CD14-positive monocyte (primary cell): ENCODE measurements around the gene RING1. TPM values are rescaled to one million over a fixed set of nuclear protein-coding genes. Genes with fewer than 3 reads are reported as not detected.

Source experiments
- DNase-seq, 3 donors: peaks; one replicate each; pipeline ENCODE4 v3.0.0-alpha.2; 2011 to 2022
- H2AFZ ChIP-seq: 2 replicates; pipeline ENCODE4 v1.6.0; 2012; ENCODE audit warnings: mild to moderate bottlenecking, low read depth, low read length, inconsistent platforms; ENCODE audit not compliant: insufficient read depth, poor library complexity, severe bottlenecking
- H3K27ac ChIP-seq, 2 donors: 1 replicate in 1 of 2; 2 replicates in 1 of 2; pipeline ENCODE4 v1.5.1; 2012 to 2013; ENCODE audit warnings: low read length in 2 of 2, control low read depth in 1 of 2, inconsistent platforms in 1 of 2, low read depth in 1 of 2, mild to moderate bottlenecking in 1 of 2
- H3K27me3 ChIP-seq, 2 donors: one replicate each; pipeline versions ENCODE4 v1.6.0 to v1.6.1; 2011 to 2013; ENCODE audit warnings: low read length in 2 of 2; ENCODE audit not compliant: control insufficient read depth in 2 of 2, insufficient read depth in 2 of 2
- H3K36me3 ChIP-seq, 2 donors: replicated peaks in 1 of 2; 1 replicate in 1 of 2; 2 replicates in 1 of 2; pipeline versions ENCODE4 v1.5.1 to v1.6.1; 2012 to 2013; ENCODE audit warnings: low read length in 2 of 2, control low read depth in 1 of 2, inconsistent platforms in 1 of 2, mild to moderate bottlenecking in 1 of 2; ENCODE audit not compliant: insufficient read depth in 2 of 2, control insufficient read depth in 1 of 2
- H3K4me1 ChIP-seq, 2 donors: 1 replicate in 1 of 2; 2 replicates in 1 of 2; pipeline versions ENCODE4 v1.5.1 to v1.6.1; 2012 to 2013; ENCODE audit warnings: low read length in 2 of 2, control low read depth in 1 of 2, inconsistent platforms in 1 of 2, mild to moderate bottlenecking in 1 of 2, moderate library complexity in 1 of 2; ENCODE audit not compliant: insufficient read depth in 2 of 2, control insufficient read depth in 1 of 2
- H3K4me2 ChIP-seq: replicated peaks from 2 replicates; pipeline ENCODE3; 2012; ENCODE audit warnings: low read length, moderate library complexity, mild to moderate bottlenecking; ENCODE audit not compliant: poor library complexity, severe bottlenecking; ENCODE audit errors: extremely low read depth
- H3K4me3 ChIP-seq, 3 experiments: fragments of 200-600 bp in 1 of 3; sonication (generic) in 1 of 3; replicated peaks in 1 of 3; 1 replicate in 2 of 3; 2 replicates in 1 of 3; pipeline ENCODE4 v1.5.1; 2011 to 2013; ENCODE audit warnings: low read length in 3 of 3, mild to moderate bottlenecking in 3 of 3, control low read depth in 2 of 3, low read depth in 2 of 3, inconsistent platforms in 1 of 3, moderate library complexity in 1 of 3
- H3K79me2 ChIP-seq: 2 replicates; pipeline ENCODE4 v1.6.0; 2012; ENCODE audit warnings: mild to moderate bottlenecking, control low read depth, inconsistent platforms, low read length, moderate library complexity; ENCODE audit not compliant: insufficient read depth
- H3K9ac ChIP-seq: 2 replicates; pipeline ENCODE4 v1.6.0; 2017; ENCODE audit warnings: low read length, mild to moderate bottlenecking; ENCODE audit not compliant: insufficient read depth, poor library complexity, severe bottlenecking
- H3K9me3 ChIP-seq, 2 donors: replicated peaks in 1 of 2; 1 replicate in 1 of 2; 2 replicates in 1 of 2; pipeline versions ENCODE4 v1.5.1 to v1.6.1; 2012 to 2013; ENCODE audit warnings: low read length in 2 of 2, control low read depth in 1 of 2; ENCODE audit not compliant: control insufficient read depth in 1 of 2, insufficient read depth in 1 of 2
- H4K20me1 ChIP-seq: 2 replicates; pipeline ENCODE4 v1.6.0; 2012; ENCODE audit warnings: mild to moderate bottlenecking, low read length, control low read depth, moderate library complexity; ENCODE audit not compliant: insufficient read depth
- H3K27ac Mint-ChIP-seq, 7 donors: one replicate each; pipeline ENCODE4 v1.8.0; 2020; ENCODE audit warnings: mild to moderate bottlenecking in 7 of 7, mixed read lengths in 7 of 7, moderate library complexity in 6 of 7, inconsistent platforms in 2 of 7
- H3K27me3 Mint-ChIP-seq, 3 donors: one replicate each; pipeline ENCODE4 v1.8.0; 2021 to 2022; ENCODE audit warnings: low read depth in 3 of 3, mild to moderate bottlenecking in 3 of 3, mixed read lengths in 3 of 3, moderate library complexity in 3 of 3, inconsistent platforms in 1 of 3
- H3K36me3 Mint-ChIP-seq, 2 donors: one replicate each; pipeline ENCODE4 v1.8.0; 2020; ENCODE audit warnings: mixed read lengths in 2 of 2, inconsistent platforms in 1 of 2, mild to moderate bottlenecking in 1 of 2
- H3K4me1 Mint-ChIP-seq: one replicate; pipeline ENCODE4 v1.8.0; 2020; ENCODE audit warnings: mild to moderate bottlenecking, mixed read lengths
- H3K4me3 Mint-ChIP-seq, 2 donors: one replicate each; pipeline ENCODE4 v1.8.0; 2020; ENCODE audit warnings: mild to moderate bottlenecking in 2 of 2, mixed read lengths in 2 of 2, moderate library complexity in 1 of 2
- H3K9me3 Mint-ChIP-seq, 7 donors: one replicate each; pipeline ENCODE4 v1.8.0; 2020 to 2022; ENCODE audit warnings: mixed read lengths in 7 of 7, mild to moderate bottlenecking in 6 of 7, moderate library complexity in 6 of 7, inconsistent platforms in 2 of 7
- CTCF ChIP-seq: fragments of 200-600 bp; IDR thresholded peaks from one replicate; pipeline ENCODE4 v1.8.0; 2022; ENCODE audit warnings: antibody characterized with exemption, mild to moderate bottlenecking
- WGBS: methylation state at CpG from one replicate; pipeline ENCODE4 v1.1.5; 2013; ENCODE audit warnings: missing lambda C conversion rate; ENCODE audit not compliant: insufficient coverage; 5-methylcytosine and 5-hydroxymethylcytosine counted together
- intact Hi-C, 2 donors: fragments of 100-400 bp; cut with micrococcal nuclease; formaldehyde crosslinking; loops; one replicate each; pipeline versions ENCODE4 v1.15.0 to v1.15.1; 2023
- polyA plus RNA-seq, 3 donors: library from polyadenylated mRNA; depleted of rRNA in 1 of 3; unstranded in 2 of 3; stranded (reverse) in 1 of 3; fragments of 300-500 nt in 2 of 3; fragments of >200 nt in 1 of 3; fragmentation: Illumina TruSeq in 2 of 3; gene quantifications; 1 replicate in 2 of 3; 2 replicates in 1 of 3; pipeline ENCODE4 v1.2.3, GENCODE V29; 2012 to 2021

The RING1 gene
- polyA plus RNA-seq, 3 donors: 4.6 to 27.9 (median 5.7) TPM

- Histone ChIP-seq H4K20me1 (no peaks in the 10 kb centered on the region), H3K79me2 (no peaks in the 10 kb centered on the region), H3K4me1 (no peaks in the 10 kb centered on the region), H3K27me3 (no peaks in the 10 kb centered on the region), H3K27ac (no peak overlapping the region), H2AFZ (no peak overlapping the region), H3K4me2 (no peak overlapping the region), H3K9ac (no peak overlapping the region), H3K36me3 (no peaks in the 10 kb centered on the region), H3K4me3 (no peak overlapping the region), H3K9me3 (no peaks in the 10 kb centered on the region)
- no peak overlapping the region for H3K4me3 Mint-ChIP-seq
- no peak overlapping the region for H3K27ac Mint-ChIP-seq
- no peaks in the 10 kb centered on the region for H3K36me3 Mint-ChIP-seq
- 66% methylated on average over 2 of the region's 11 CpGs for WGBS
- TF ChIP-seq CTCF: no peak
- H3K4me1 Mint-ChIP-seq: no peaks in the 10 kb centered on the region
- H3K9me3 Mint-ChIP-seq: peaks cover 0 to 4% (median 0%) of the 10 kb centered on the region in 7 donors
- no peak for DNase-seq
- intact Hi-C loops: no loop called here
- peaks cover 10 to 17% (median 17%) of the 10 kb centered on the region in 3 donors for H3K27me3 Mint-ChIP-seq
Observed at GRCh38 chr6:33173535-33174180, 34.6 kb upstream of the RING1 start.

GRCh38 chr6:33174784-33175183 is 33.5 kb upstream of the RING1 start:
- TF ChIP-seq CTCF: no peak
- Histone ChIP-seq H3K27ac (no peak overlapping the region), H3K27me3 (no peaks in the 10 kb centered on the region), H3K4me3 (no peak overlapping the region), H3K9me3 (no peaks in the 10 kb centered on the region), H2AFZ (no peak overlapping the region), H3K4me1 (no peaks in the 10 kb centered on the region), H3K4me2 (no peak overlapping the region), H3K36me3 (no peaks in the 10 kb centered on the region), H3K9ac (no peak overlapping the region), H4K20me1 (no peaks in the 10 kb centered on the region), H3K79me2 (no peaks in the 10 kb centered on the region)
- H3K27me3 Mint-ChIP-seq: peaks cover 12 to 17% (median 13%) of the 10 kb centered on the region in 3 donors
- peaks cover 0 to 4% (median 0%) of the 10 kb centered on the region in 7 donors for H3K9me3 Mint-ChIP-seq
- no peak overlapping the region for H3K27ac Mint-ChIP-seq
- H3K4me3 Mint-ChIP-seq: no peak overlapping the region
- intact Hi-C loops: no loop called here
- WGBS: 98% methylated on average over 4 of the region's 4 CpGs
- no peak for DNase-seq
- H3K36me3 Mint-ChIP-seq: no peaks in the 10 kb centered on the region
- H3K4me1 Mint-ChIP-seq: no peaks in the 10 kb centered on the region
